GM12874 (cell line): ENCODE measurements around the gene TEKT2.

Experiments used
- TF ChIP-seq, protein P1 (sequence below): IDR thresholded peaks from 2 replicates; pipeline ENCODE4 v1.5.1; 2011; ENCODE audit warnings: low read depth, mild to moderate bottlenecking, control low read depth, low read length, moderate library complexity; ENCODE audit not compliant: insufficient read depth

TEKT2 gene

GRCh38 chr1:36062315-36062714 lies 21.6 kb upstream of the TEKT2 start:
- TF ChIP-seq, protein P1, sequence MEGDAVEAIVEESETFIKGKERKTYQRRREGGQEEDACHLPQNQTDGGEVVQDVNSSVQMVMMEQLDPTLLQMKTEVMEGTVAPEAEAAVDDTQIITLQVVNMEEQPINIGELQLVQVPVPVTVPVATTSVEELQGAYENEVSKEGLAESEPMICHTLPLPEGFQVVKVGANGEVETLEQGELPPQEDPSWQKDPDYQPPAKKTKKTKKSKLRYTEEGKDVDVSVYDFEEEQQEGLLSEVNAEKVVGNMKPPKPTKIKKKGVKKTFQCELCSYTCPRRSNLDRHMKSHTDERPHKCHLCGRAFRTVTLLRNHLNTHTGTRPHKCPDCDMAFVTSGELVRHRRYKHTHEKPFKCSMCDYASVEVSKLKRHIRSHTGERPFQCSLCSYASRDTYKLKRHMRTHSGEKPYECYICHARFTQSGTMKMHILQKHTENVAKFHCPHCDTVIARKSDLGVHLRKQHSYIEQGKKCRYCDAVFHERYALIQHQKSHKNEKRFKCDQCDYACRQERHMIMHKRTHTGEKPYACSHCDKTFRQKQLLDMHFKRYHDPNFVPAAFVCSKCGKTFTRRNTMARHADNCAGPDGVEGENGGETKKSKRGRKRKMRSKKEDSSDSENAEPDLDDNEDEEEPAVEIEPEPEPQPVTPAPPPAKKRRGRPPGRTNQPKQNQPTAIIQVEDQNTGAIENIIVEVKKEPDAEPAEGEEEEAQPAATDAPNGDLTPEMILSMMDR, result no peak

DNA sequence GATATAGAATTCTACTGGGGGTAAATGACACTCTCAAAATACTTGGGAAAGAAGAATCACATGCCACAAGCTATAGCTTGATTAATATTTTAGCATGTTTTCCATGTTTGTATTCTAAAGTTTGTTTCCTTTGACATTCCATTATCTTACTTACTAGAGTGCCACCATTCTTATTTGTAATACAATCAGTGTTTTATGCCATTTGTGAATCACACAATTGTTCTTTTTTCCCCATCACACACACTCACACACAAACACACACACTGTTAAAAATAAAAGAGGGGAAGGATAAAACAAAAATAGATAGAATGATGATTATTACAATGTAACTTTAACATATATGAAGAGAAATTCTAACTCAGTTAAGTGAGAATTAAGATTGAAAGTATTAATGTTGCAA lies 16.0 kb upstream of the TEKT2 start:
- TF ChIP-seq, protein P1, result no peak

DNA sequence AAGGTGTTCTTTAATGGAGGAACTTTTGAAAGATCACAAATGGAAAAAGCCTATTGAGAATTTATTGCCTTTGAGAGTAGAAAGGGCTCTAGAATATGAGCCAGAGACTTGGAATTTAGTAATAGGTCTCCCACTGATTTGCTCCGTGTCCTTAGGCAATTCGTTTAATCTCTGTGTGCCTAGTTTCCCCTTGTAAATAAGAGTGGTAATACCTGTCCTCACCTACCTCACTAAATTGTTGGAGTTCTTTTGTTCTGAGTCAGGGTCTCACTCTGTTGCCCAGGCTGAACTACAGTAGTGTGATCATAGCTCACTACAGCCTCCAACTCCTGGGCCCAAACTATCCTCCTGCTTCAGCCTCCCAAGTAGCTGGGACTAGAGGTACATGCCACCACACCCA lies 15.0 kb upstream of the TEKT2 start:
- TF ChIP-seq, protein P1, result no peak

GRCh38 chr1:36070349-36070748 lies 13.5 kb upstream of the TEKT2 start:
- TF ChIP-seq, protein P1, result no peak

DNA sequence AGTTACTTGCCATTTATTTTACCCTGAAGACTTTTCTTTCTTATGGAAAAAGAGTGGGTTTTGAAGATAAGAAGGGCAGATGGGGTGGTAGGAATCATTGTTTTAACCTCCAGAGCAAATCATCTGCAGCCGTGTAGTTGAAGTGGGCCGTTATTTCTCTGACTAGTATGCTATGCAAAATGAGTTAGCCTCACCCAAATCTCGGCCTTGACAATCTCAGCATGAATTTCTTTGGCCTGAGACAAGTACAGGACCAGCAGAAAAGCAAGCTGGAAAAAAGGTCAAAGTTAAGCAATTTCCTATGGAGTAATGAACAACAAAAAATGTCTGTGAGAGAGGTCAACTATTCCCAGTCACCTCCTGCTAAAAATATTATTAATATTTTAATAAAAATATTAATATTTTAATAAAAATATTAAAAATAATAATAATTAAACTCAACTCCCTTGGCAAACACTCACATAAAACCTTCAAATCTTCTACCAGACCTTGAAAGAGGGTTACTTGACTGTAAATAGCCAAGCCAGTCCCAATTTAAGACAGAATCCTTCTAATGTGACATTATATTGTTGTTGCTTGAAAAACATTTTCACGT lies 6.8 kb upstream of the TEKT2 start:
- TF ChIP-seq, protein P1, result no peak

GRCh38 chr1:36080236-36080635 lies 3.7 kb upstream of the TEKT2 start:
- TF ChIP-seq, protein P1, result no peak

GRCh38 chr1:36080801-36081200 lies 3.1 kb upstream of the TEKT2 start:
- TF ChIP-seq, protein P1, result no peak
